Loucy (cell line): ENCODE data around the gene NAV2.

ENCODE experiments used
- H2AFZ ChIP-seq: fragments of 200-600 bp; sonication (generic); 2 replicates; pipeline ENCODE4 v1.6.0; 2016; ENCODE audit warnings: antibody characterized with exemption, mild to moderate bottlenecking, low read length, moderate library complexity
- H3F3A ChIP-seq: fragments of 200-600 bp; 2 replicates; pipeline ENCODE4 v1.6.0; 2016; ENCODE audit warnings: antibody characterized with exemption, low read depth, mild to moderate bottlenecking
- H3K27me3 ChIP-seq: fragments of 200-600 bp; sonication (generic); 2 replicates; pipeline ENCODE4 v1.6.1; 2014; ENCODE audit warnings: low read length, mild to moderate bottlenecking; ENCODE audit not compliant: insufficient read depth, poor library complexity, severe bottlenecking
- H3K36me3 ChIP-seq: fragments of 200-600 bp; sonication (generic); 2 replicates; pipeline ENCODE4 v1.6.1; 2016; ENCODE audit warnings: low read length; ENCODE audit not compliant: insufficient read depth
- H3K4me1 ChIP-seq: fragments of 200-600 bp; sonication (generic); 2 replicates; pipeline ENCODE4 v1.5.1; 2014; ENCODE audit warnings: low read length, mild to moderate bottlenecking; ENCODE audit not compliant: insufficient read depth, poor library complexity, severe bottlenecking
- H3K4me2 ChIP-seq: fragments of 200-600 bp; sonication (generic); 2 replicates; pipeline ENCODE4 v1.6.0; 2014; ENCODE audit warnings: antibody characterized with exemption, low read length, low read depth, mild to moderate bottlenecking; ENCODE audit not compliant: poor library complexity, severe bottlenecking
- H3K4me3 ChIP-seq: fragments of 200-600 bp; sonication (generic); 2 replicates; pipeline ENCODE4 v1.5.1; 2014; ENCODE audit warnings: low read length, mild to moderate bottlenecking, mixed read lengths; ENCODE audit not compliant: poor library complexity, severe bottlenecking
- H3K79me2 ChIP-seq: fragments of 200-600 bp; sonication (generic); 2 replicates; pipeline ENCODE4 v1.6.1; 2014; ENCODE audit warnings: low read length; ENCODE audit not compliant: insufficient read depth
- H3K9ac ChIP-seq: fragments of 200-600 bp; sonication (generic); 2 replicates; pipeline ENCODE4 v1.6.0; 2014; ENCODE audit warnings: mild to moderate bottlenecking, low read depth, low read length, moderate library complexity; ENCODE audit not compliant: poor library complexity, severe bottlenecking
- H3K9me2 ChIP-seq: fragments of 200-600 bp; sonication (generic); replicated peaks from 2 replicates; pipeline ENCODE4 v1.6.1; 2016; ENCODE audit warnings: low read depth, low read length, mixed read lengths
- H3K9me3 ChIP-seq: fragments of 200-600 bp; sonication (generic); 2 replicates; pipeline ENCODE4 v1.6.1; 2014; ENCODE audit warnings: mild to moderate bottlenecking, antibody characterized with exemption, low read length, low read depth; ENCODE audit not compliant: insufficient read depth
- H4K20me1 ChIP-seq: fragments of 200-600 bp; sonication (generic); 2 replicates; pipeline ENCODE4 v1.6.0; 2014; ENCODE audit warnings: antibody characterized with exemption, low read length, mild to moderate bottlenecking; ENCODE audit not compliant: insufficient read depth, poor library complexity, severe bottlenecking
- EZH2phosphoT487 ChIP-seq: fragments of 200-600 bp; IDR thresholded peaks from 2 replicates; pipeline ENCODE4 v1.6.1; 2018; ENCODE audit warnings: antibody characterized with exemption, mild to moderate bottlenecking, moderate library complexity, borderline replicate concordance
- TF ChIP-seq, protein P1 (sequence below): fragments of 200-600 bp; sonication (generic); conservative IDR thresholded peaks from 2 replicates; pipeline ENCODE4 v1.5.1; 2014; ENCODE audit warnings: mild to moderate bottlenecking, antibody characterized with exemption, low read length

NAV2 gene

GRCh38 chr11:19738124-19738523, 25.5 kb downstream of the NAV2 start:
- no peaks in the 10 kb centered on the region for H3K79me2 ChIP-seq
- H2AFZ ChIP-seq, result no peak overlapping the region
- peaks cover 8% of the 10 kb centered on the region for H3K4me1 ChIP-seq
- no peaks in the 10 kb centered on the region for H3K9me3 ChIP-seq
- no peak overlapping the region for H3K4me3 ChIP-seq
- H3K4me2 ChIP-seq, result no peak overlapping the region
- TF ChIP-seq, protein P1, sequence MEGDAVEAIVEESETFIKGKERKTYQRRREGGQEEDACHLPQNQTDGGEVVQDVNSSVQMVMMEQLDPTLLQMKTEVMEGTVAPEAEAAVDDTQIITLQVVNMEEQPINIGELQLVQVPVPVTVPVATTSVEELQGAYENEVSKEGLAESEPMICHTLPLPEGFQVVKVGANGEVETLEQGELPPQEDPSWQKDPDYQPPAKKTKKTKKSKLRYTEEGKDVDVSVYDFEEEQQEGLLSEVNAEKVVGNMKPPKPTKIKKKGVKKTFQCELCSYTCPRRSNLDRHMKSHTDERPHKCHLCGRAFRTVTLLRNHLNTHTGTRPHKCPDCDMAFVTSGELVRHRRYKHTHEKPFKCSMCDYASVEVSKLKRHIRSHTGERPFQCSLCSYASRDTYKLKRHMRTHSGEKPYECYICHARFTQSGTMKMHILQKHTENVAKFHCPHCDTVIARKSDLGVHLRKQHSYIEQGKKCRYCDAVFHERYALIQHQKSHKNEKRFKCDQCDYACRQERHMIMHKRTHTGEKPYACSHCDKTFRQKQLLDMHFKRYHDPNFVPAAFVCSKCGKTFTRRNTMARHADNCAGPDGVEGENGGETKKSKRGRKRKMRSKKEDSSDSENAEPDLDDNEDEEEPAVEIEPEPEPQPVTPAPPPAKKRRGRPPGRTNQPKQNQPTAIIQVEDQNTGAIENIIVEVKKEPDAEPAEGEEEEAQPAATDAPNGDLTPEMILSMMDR, result no peak
- TF ChIP-seq EZH2phosphoT487, result no peak
- H4K20me1 ChIP-seq, result no peaks in the 10 kb centered on the region
- H3K9ac ChIP-seq, result no peak overlapping the region
- no peaks in the 10 kb centered on the region for H3K36me3 ChIP-seq
- no peaks in the 10 kb centered on the region for H3K27me3 ChIP-seq
- no peaks in the 10 kb centered on the region for H3F3A ChIP-seq
- no peaks in the 10 kb centered on the region for H3K9me2 ChIP-seq

GRCh38 chr11:19739872-19740271, 27.2 kb downstream of the NAV2 start:
- no peaks in the 10 kb centered on the region for H3K36me3 ChIP-seq
- H3K9ac ChIP-seq, result no peak overlapping the region
- no peaks in the 10 kb centered on the region for H4K20me1 ChIP-seq
- H3K79me2 ChIP-seq, result no peaks in the 10 kb centered on the region
- no peak overlapping the region for H3K4me3 ChIP-seq
- TF ChIP-seq EZH2phosphoT487, result no peak
- TF ChIP-seq, protein P1, result no peak
- no peaks in the 10 kb centered on the region for H3F3A ChIP-seq
- H3K9me3 ChIP-seq, result no peaks in the 10 kb centered on the region
- H3K4me1 ChIP-seq, result peaks cover 8% of the 10 kb centered on the region
- no peaks in the 10 kb centered on the region for H3K27me3 ChIP-seq
- no peaks in the 10 kb centered on the region for H3K9me2 ChIP-seq
- H2AFZ ChIP-seq, result no peak overlapping the region
- H3K4me2 ChIP-seq, result no peak overlapping the region

GRCh38 chr11:19740586-19740985, 27.9 kb downstream of the NAV2 start:
- Histone ChIP-seq H3K4me1 (peaks cover 8% of the 10 kb centered on the region), H3F3A (no peaks in the 10 kb centered on the region), H3K79me2 (no peaks in the 10 kb centered on the region), H3K9me3 (no peaks in the 10 kb centered on the region), H3K4me3 (no peak overlapping the region), H4K20me1 (no peaks in the 10 kb centered on the region), H3K9me2 (no peaks in the 10 kb centered on the region), H3K4me2 (no peak overlapping the region), H3K36me3 (no peaks in the 10 kb centered on the region), H2AFZ (no peak overlapping the region), H3K27me3 (no peaks in the 10 kb centered on the region), H3K9ac (no peak overlapping the region)
- no peak for TF ChIP-seq EZH2phosphoT487
- TF ChIP-seq, protein P1, result no peak
